Body of pancreas (tissue), 4 donors: Measurements from ENCODE around the gene CMBL. TPM values are rescaled to one million over a fixed set of nuclear protein-coding genes. Genes with fewer than 3 reads are reported as not detected.
"Not testable (repeated sequence)": the region's sequence is repeated elsewhere in the genome, so short reads cannot be mapped to it uniquely, and the experiment has no call there.

Experiments
- ATAC-seq: fragments of 150-250 bp; one replicate; pipeline ENCODE4 v1.9.1; 2016
- DNase-seq, 4 donors: peaks; one replicate each; pipeline ENCODE4 v3.0.0-alpha.2; 2019
- H3K27ac ChIP-seq, 4 donors: fragments of 200-600 bp; sonication (generic); 1 replicate in 3 of 4; 2 replicates in 1 of 4; pipeline versions ENCODE4 v1.5.1 to v1.6.1; 2016 to 2019; ENCODE audit warnings: mild to moderate bottlenecking in 1 of 4, mixed read lengths in 1 of 4, moderate library complexity in 1 of 4
- H3K27me3 ChIP-seq, 2 donors: fragments of 200-600 bp; sonication (generic); one replicate each; pipeline ENCODE4 v1.6.0; 2016; ENCODE audit warnings: mild to moderate bottlenecking in 1 of 2
- H3K36me3 ChIP-seq, 2 donors: fragments of 200-600 bp; sonication (generic); replicated peaks in 1 of 2; 2 replicates each; pipeline ENCODE4 v1.5.1; 2016; ENCODE audit warnings: low read depth in 2 of 2; ENCODE audit not compliant: insufficient read depth in 1 of 2
- H3K4me1 ChIP-seq: fragments of 200-600 bp; sonication (generic); one replicate; pipeline ENCODE4 v1.6.0; 2016
- H3K4me3 ChIP-seq, 2 donors: fragments of 200-600 bp; sonication (generic); 1 replicate in 1 of 2; 2 replicates in 1 of 2; pipeline ENCODE4 v1.5.1; 2016 to 2019
- H3K9me3 ChIP-seq, 3 donors: fragments of 200-600 bp; sonication (generic); 1 replicate in 2 of 3; 2 replicates in 1 of 3; pipeline ENCODE4 v1.5.1; 2016
- CTCF ChIP-seq, 7 experiments: fragments of 450-650 bp in 4 of 7; fragments of 200-600 bp in 3 of 7; sonication (generic) in 3 of 7; IDR thresholded peaks; one replicate each; pipeline ENCODE4 v1.5.1; 2016 to 2019; ENCODE audit warnings: antibody characterized with exemption in 7 of 7
- POLR2A ChIP-seq, 3 donors: fragments of 450-650 bp; IDR thresholded peaks; one replicate each; pipeline ENCODE4 v1.6.1; 2016; ENCODE audit warnings: antibody characterized with exemption in 3 of 3, mild to moderate bottlenecking in 2 of 3
- WGBS, 2 donors: methylation state at CpG; one replicate each; pipeline ENCODE4 v1.1.5; 2017; 5-methylcytosine and 5-hydroxymethylcytosine counted together
- intact Hi-C: fragments of 100-400 bp; cut with DNase I; formaldehyde crosslinking; loops from one replicate; pipeline ENCODE4 v1.15.1; 2023
- total RNA-seq, 2 donors: library from RNA; depleted of rRNA; stranded (reverse); fragments of >200 nt; gene quantifications; one replicate each; pipeline ENCODE4 v1.1.0, GENCODE V29; 2016

The CMBL gene
- total RNA-seq, 2 donors from 2014 or later = 4.4 to 4.9 TPM

DNA sequence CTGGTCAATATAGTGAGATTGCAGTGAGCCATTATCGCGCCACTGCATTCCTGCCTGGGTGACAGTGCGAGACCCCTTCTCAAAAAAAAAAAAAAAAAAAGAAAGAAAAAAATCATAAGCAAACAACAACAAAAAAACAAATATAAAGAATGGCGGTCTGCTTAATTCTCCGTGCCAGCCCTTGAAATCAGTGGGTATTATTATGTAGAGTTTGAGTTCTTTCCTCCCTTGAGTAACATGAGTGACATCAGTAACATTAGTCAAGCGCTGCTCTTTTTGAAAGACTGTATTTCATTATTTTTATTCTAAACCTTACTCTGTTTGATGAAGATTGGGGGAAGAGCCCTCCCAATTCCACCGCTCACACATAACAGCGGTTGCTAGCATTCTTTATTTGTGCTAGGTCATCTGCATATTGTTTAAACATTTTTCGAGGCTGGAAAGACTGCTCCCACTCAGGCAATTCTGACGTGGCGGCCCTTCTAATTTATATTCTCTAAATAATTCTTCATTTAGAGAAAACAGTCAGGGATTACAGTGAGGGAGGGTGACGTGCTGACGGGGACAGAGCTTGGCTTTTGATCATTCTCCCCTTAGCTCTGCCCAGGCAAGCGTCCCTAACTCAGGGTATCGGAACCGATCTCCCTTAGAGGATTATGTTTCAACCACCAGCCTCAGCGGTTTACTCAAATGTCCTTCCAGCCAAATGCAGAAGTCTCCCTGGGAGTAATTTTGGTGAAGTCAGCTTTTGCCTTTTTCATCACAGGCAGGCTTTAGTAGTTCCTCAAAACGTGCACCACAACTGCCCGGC lies 44.9 kb upstream of the CMBL start:
- H3K9me3 ChIP-seq = no peaks in the 10 kb centered on the region
- TF ChIP-seq POLR2A (IDR thresholded peaks at IDR 0.05) = no peak
- intact Hi-C loops = no loop called here
- no peaks in the 10 kb centered on the region for H3K36me3 ChIP-seq
- DNase-seq (no peak), ATAC-seq (peak; percentile 3)
- H3K4me3 ChIP-seq = peak overlapping the region; percentile 69 to 78
- WGBS, 2 donors = 15 to 16% methylated on average over 17 to 19 of the region's 19 CpGs
- peaks cover 40% of the 10 kb centered on the region for H3K4me1 ChIP-seq
- H3K27ac ChIP-seq = peak overlapping the region; percentile 95 to 100 (median 98)
- no peaks in the 10 kb centered on the region for H3K27me3 ChIP-seq

DNA sequence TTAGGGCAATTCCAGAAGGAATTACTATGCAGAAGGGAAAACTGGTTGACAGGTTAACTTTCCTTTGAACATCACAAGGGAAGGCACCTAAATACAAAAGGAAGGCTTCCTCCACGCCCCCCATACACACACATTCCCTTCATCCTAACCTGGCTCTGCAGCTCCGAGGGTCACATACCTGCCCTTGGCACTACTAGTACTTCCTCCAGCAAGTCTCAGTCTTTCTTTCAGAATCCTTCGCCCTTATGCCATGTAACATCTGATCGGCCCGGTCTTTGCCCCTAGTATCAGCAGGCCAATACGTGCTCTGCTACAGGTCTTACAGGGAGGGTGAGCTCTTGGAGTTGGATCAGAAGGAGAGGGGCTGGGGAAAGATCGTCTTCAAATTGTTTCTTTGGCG lies 44.2 kb upstream of the CMBL start:
- ATAC-seq (no peak), DNase-seq (no peak)
- intact Hi-C loops = no loop called here
- WGBS, 2 donors = 76 to 83% methylated on average over 8 of the region's 8 CpGs
- H3K4me1 ChIP-seq = peaks cover 33% of the 10 kb centered on the region
- no peaks in the 10 kb centered on the region for H3K36me3 ChIP-seq
- TF ChIP-seq POLR2A (IDR thresholded peaks at IDR 0.05) = no peak
- no peak for TF ChIP-seq CTCF (IDR thresholded peaks at IDR 0.05)
- H3K27me3 ChIP-seq = no peaks in the 10 kb centered on the region
- no peak overlapping the region for H3K4me3 ChIP-seq
- H3K27ac ChIP-seq = peak overlapping the region in 2 of 4 donors; percentile 95 to 99
- H3K9me3 ChIP-seq = no peaks in the 10 kb centered on the region

- H3K27me3 ChIP-seq = no peaks in the 10 kb centered on the region
- intact Hi-C loops = no loop called here
- no peaks in the 10 kb centered on the region for H3K9me3 ChIP-seq
- WGBS, 2 donors = 80 to 93% methylated on average over 5 to 6 of the region's 6 CpGs
- H3K4me3 ChIP-seq = no peak overlapping the region
- no peak for ATAC-seq
- H3K36me3 ChIP-seq = no peaks in the 10 kb centered on the region
- H3K4me1 ChIP-seq = peaks cover 27% of the 10 kb centered on the region
- DNase-seq = peak in 2 of 4 donors; percentile 28 to 32
- TF ChIP-seq CTCF (IDR thresholded peaks at IDR 0.05) = no peak
- TF ChIP-seq POLR2A (IDR thresholded peaks at IDR 0.05) = no peak
- no peak overlapping the region for H3K27ac ChIP-seq
These were observed 43.6 kb upstream of the CMBL start for GRCh38 chr5:10351199-10351905.

DNA sequence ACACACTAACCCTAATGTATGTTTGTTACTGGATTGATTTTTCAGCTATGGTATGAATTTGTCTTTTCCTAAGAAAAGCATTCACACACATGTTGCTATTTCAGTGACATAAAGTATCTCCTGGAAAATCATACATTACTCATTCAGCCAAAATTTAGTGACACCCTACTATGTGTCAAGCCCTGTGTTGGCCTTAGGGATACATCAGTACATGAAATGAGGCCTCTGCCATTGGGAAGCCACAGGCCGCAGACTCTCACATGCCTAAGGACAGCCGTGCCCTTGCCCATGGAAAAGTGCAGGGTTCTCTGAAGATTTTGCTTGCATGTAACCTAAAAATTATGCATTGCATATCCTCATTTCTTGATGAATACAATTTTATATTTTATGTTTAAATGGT lies 40.6 kb upstream of the CMBL start:
- no peaks in the 10 kb centered on the region for H3K36me3 ChIP-seq
- H3K4me1 ChIP-seq = peaks cover 19% of the 10 kb centered on the region
- DNase-seq = no peak
- no peaks in the 10 kb centered on the region for H3K9me3 ChIP-seq
- TF ChIP-seq POLR2A (IDR thresholded peaks at IDR 0.05) = no peak
- TF ChIP-seq CTCF (IDR thresholded peaks at IDR 0.05) = no peak
- H3K27me3 ChIP-seq = no peaks in the 10 kb centered on the region
- 64 to 93% methylated on average over 2 of the region's 2 CpGs for WGBS, 2 donors
- no peak for ATAC-seq
- H3K27ac ChIP-seq = no peak overlapping the region
- intact Hi-C loops = no loop called here
- H3K4me3 ChIP-seq = no peak overlapping the region

GRCh38 chr5:10344461-10345106 lies 36.9 kb upstream of the CMBL start:
- WGBS, 2 donors = 94 to 99% methylated on average over 5 of the region's 5 CpGs
- ATAC-seq = peak; percentile 54
- H3K9me3 ChIP-seq, DNase-seq, H3K27ac ChIP-seq, H3K4me1 ChIP-seq, H3K4me3 ChIP-seq, H3K36me3 ChIP-seq, intact Hi-C loops, H3K27me3 ChIP-seq: not testable (repeated sequence)
